ENCODE data around the gene CCBE1.

CCBE1 gene

DNA sequence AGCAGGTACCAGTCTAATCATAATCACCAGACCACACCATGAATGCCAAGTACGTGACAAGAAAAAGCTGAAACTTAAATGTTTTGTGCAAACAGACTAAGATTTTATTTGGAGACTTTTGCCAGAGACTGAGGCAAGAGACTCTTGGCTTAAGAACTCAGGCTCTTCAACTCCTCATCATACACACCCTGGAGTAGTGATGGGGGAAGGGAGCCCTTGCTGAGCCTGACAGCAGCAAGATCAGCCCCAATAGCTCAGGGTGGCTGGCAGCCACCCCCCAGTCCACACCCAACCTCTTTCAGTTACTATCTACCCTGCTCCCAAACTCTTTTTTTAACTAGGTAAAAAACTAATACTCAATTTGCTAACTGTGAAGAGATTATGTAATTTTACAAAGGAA, 114.8 kb downstream of the CCBE1 start:
- no peak for DNase-seq (ENCODE audit: low read depth)
- TF ChIP-seq, protein P1, sequence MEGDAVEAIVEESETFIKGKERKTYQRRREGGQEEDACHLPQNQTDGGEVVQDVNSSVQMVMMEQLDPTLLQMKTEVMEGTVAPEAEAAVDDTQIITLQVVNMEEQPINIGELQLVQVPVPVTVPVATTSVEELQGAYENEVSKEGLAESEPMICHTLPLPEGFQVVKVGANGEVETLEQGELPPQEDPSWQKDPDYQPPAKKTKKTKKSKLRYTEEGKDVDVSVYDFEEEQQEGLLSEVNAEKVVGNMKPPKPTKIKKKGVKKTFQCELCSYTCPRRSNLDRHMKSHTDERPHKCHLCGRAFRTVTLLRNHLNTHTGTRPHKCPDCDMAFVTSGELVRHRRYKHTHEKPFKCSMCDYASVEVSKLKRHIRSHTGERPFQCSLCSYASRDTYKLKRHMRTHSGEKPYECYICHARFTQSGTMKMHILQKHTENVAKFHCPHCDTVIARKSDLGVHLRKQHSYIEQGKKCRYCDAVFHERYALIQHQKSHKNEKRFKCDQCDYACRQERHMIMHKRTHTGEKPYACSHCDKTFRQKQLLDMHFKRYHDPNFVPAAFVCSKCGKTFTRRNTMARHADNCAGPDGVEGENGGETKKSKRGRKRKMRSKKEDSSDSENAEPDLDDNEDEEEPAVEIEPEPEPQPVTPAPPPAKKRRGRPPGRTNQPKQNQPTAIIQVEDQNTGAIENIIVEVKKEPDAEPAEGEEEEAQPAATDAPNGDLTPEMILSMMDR (IDR thresholded peaks at IDR 0.05; ENCODE audit: low read length, missing control alignments): no peak
- H3K4me3 ChIP-seq (replicated peaks; ENCODE audit: low read depth, low read length): no peak overlapping the region

GRCh38 chr18:59579509-59579908, 117.7 kb downstream of the CCBE1 start:
- TF ChIP-seq, protein P1 (IDR thresholded peaks at IDR 0.05; ENCODE audit: low read length, missing control alignments): no peak
- H3K4me3 ChIP-seq (replicated peaks; ENCODE audit: low read depth, low read length): no peak overlapping the region
- DNase-seq (ENCODE audit: low read depth): no peak

- no peak overlapping the region for H3K4me3 ChIP-seq (replicated peaks; ENCODE audit: low read depth, low read length)
- no peak for DNase-seq (ENCODE audit: low read depth)
- TF ChIP-seq, protein P1 (IDR thresholded peaks at IDR 0.05; ENCODE audit: low read length, missing control alignments): no peak
These were observed 119.9 kb downstream of the CCBE1 start for GRCh38 chr18:59577386-59577655.

GRCh38 chr18:59576541-59577385, 120.5 kb downstream of the CCBE1 start:
- TF ChIP-seq, protein P1 (IDR thresholded peaks at IDR 0.05; ENCODE audit: low read length, missing control alignments): no peak
- no peak overlapping the region for H3K4me3 ChIP-seq (replicated peaks; ENCODE audit: low read depth, low read length)
- DNase-seq (ENCODE audit: low read depth): no peak

GRCh38 chr18:59575995-59576394, 121.2 kb downstream of the CCBE1 start:
- no peak for DNase-seq (ENCODE audit: low read depth)
- H3K4me3 ChIP-seq (replicated peaks; ENCODE audit: low read depth, low read length): no peak overlapping the region

DNA sequence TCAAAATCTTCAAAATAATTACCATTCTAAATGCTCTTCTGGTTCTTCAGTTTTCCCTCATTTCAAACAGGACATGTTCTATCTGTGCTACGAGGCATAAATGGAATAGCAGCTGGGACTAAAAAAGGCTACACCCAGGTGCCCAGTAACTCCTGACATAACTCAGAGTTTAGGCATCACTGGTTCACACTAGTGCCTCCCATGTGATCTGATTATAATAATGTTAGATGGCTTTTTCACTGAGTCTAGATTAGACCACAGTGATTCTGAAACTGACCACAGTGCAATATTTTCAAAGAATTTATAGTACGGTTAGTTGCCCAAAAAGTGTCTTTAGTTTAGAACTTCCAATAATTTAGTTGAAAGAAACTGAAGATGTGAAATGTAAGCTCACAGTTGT, 123.3 kb downstream of the CCBE1 start:
- no peak for DNase-seq (ENCODE audit: low read depth)
- TF ChIP-seq, protein P1 (IDR thresholded peaks at IDR 0.05; ENCODE audit: low read length, missing control alignments): no peak
- no peak overlapping the region for H3K4me3 ChIP-seq (replicated peaks; ENCODE audit: low read depth, low read length)

More at GRCh38 chr18:59575995-59576394, 121.2 kb downstream of the CCBE1 start:
- TF ChIP-seq, protein P1 (IDR thresholded peaks at IDR 0.05; ENCODE audit: low read length, missing control alignments): no peak

DNA sequence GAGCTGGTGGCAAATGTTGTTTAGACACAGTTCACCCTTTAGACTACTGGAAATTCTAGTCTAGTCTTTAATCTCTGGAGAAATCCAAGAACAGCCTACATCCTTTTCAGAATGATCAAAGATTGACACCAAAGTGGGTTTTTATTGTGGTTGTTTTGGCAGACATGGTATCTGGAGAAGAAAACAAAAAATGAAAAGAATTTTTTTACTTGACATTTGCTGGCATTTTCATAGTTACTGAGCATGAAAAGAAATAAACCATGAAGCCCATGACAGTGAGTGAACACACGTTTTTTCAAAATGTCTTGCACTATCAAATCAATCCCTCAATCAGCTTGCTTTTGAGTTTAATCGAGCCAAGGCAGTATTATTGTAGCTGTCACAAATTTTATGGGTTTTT, 125.3 kb downstream of the CCBE1 start:
- TF ChIP-seq, protein P1 (IDR thresholded peaks at IDR 0.05; ENCODE audit: low read length, missing control alignments): no peak
- no peak for DNase-seq (ENCODE audit: low read depth)
- no peak overlapping the region for H3K4me3 ChIP-seq (replicated peaks; ENCODE audit: low read depth, low read length)

All from fibroblast of pulmonary artery (primary cell).